IMR-90 (cell line): Measurements from ENCODE around the gene SLC30A2. TPM values are rescaled to one million over a fixed set of nuclear protein-coding genes. Genes with fewer than 3 reads are reported as not detected.

ENCODE experiments used
- ATAC-seq: fragments of 200-7000 bp; cut with Tn5 transposase; 2 replicates; pipeline ENCODE4 v1.9.1; 2020; ENCODE audit warnings: low read depth, mild to moderate bottlenecking, moderate library complexity
- BruUV-seq: library from RNA; stranded (reverse); fragments of 400-500 nt; replicated peaks from 2 replicates; lab custom pipeline; 2021; lab: Mats Ljungman, UMichigan
- CTCF ChIA-PET: fragments of 300-600 bp; formaldehyde crosslinking; extraction: SDS; loops from one replicate; lab custom pipeline; 2021; ENCODE audit warnings: antibody characterized with exemption; lab: Yijun Ruan, JAX
- POLR2A ChIA-PET: fragments of 300-600 bp; sonication (Branson Sonifier 250); formaldehyde crosslinking; loops from one replicate; lab custom pipeline; 2022; ENCODE audit warnings: antibody characterized with exemption; ENCODE audit not compliant: unreplicated experiment; lab: Charles Lee
- DNase-seq: peaks from one replicate; pipeline ENCODE4 v3.0.0; 2013
- H2AFZ ChIP-seq: replicated peaks from 2 replicates; pipeline ENCODE3; 2013; ENCODE audit warnings: low read length, mild to moderate bottlenecking; ENCODE audit not compliant: poor library complexity
- H2AK5ac ChIP-seq: 2 replicates; pipeline ENCODE4 v1.6.1; 2013; ENCODE audit warnings: low read depth, low read length, inconsistent platforms
- H2AK9ac ChIP-seq: replicated peaks from 2 replicates; pipeline ENCODE3; 2013; ENCODE audit warnings: mild to moderate bottlenecking, low read depth, low read length, moderate library complexity; ENCODE audit not compliant: poor library complexity
- H2BK120ac ChIP-seq: 2 replicates; pipeline ENCODE4 v1.6.1; 2013; ENCODE audit warnings: low read depth, low read length, inconsistent platforms
- H2BK15ac ChIP-seq: 3 replicates; pipeline ENCODE4 v1.6.1; 2013; ENCODE audit warnings: low read depth, low read length, inconsistent platforms
- H2BK20ac ChIP-seq: 2 replicates; pipeline ENCODE4 v1.6.1; 2013; ENCODE audit warnings: low read depth, mild to moderate bottlenecking, inconsistent platforms, low read length, moderate library complexity
- H2BK5ac ChIP-seq: 2 replicates; pipeline ENCODE4 v1.6.1; 2013; ENCODE audit warnings: mild to moderate bottlenecking, low read depth, low read length, inconsistent platforms; ENCODE audit not compliant: poor library complexity, severe bottlenecking
- H3K14ac ChIP-seq: replicated peaks from 2 replicates; pipeline ENCODE4 v1.6.1; 2013; ENCODE audit warnings: low read depth, low read length, inconsistent platforms
- H3K18ac ChIP-seq: 2 replicates; pipeline ENCODE4 v1.6.1; 2013; ENCODE audit warnings: low read depth, low read length, control low read depth
- H3K23ac ChIP-seq: 2 replicates; pipeline ENCODE4 v1.6.1; 2013; ENCODE audit warnings: low read depth, low read length, inconsistent platforms
- H3K27ac ChIP-seq: 2 replicates; pipeline ENCODE4 v1.5.1; 2013; ENCODE audit warnings: mild to moderate bottlenecking, control low read depth, low read length; ENCODE audit not compliant: insufficient read depth
- H3K27me3 ChIP-seq: 2 replicates; pipeline ENCODE4 v1.6.1; 2013; ENCODE audit warnings: low read length; ENCODE audit not compliant: control insufficient read depth, insufficient read depth
- H3K36me3 ChIP-seq: 2 replicates; pipeline ENCODE4 v1.6.1; 2013; ENCODE audit warnings: low read length, mixed read lengths; ENCODE audit not compliant: control insufficient read depth, insufficient read depth
- H3K4ac ChIP-seq: 2 replicates; pipeline ENCODE4 v1.6.1; 2013; ENCODE audit warnings: low read depth, low read length, inconsistent platforms
- H3K4me1 ChIP-seq: 2 replicates; pipeline ENCODE4 v1.6.1; 2013; ENCODE audit warnings: low read length, mixed read lengths; ENCODE audit not compliant: control insufficient read depth, insufficient read depth
- H3K4me2 ChIP-seq: 2 replicates; pipeline ENCODE4 v1.6.1; 2013; ENCODE audit warnings: low read depth, mild to moderate bottlenecking, control low read depth, low read length, moderate library complexity
- H3K4me3 ChIP-seq: 2 replicates; pipeline ENCODE4 v1.5.1; 2013; ENCODE audit warnings: low read depth, mild to moderate bottlenecking, control low read depth, low read length, moderate library complexity; ENCODE audit not compliant: insufficient read depth
- H3K56ac ChIP-seq: 2 replicates; pipeline ENCODE4 v1.6.1; 2013; ENCODE audit warnings: low read length, inconsistent platforms; ENCODE audit not compliant: insufficient read depth; ENCODE audit errors: extremely low read depth
- H3K79me1 ChIP-seq, 2 experiments: 2 replicates each; pipeline ENCODE4 v1.6.1; 2013; ENCODE audit warnings: low read length in 2 of 2, inconsistent platforms in 1 of 2, low read depth in 1 of 2
- H3K9ac ChIP-seq: 2 replicates; pipeline ENCODE4 v1.6.1; 2013; ENCODE audit warnings: low read depth, low read length, control low read depth
- H3K9me1 ChIP-seq: 2 replicates; pipeline ENCODE4 v1.6.1; 2013; ENCODE audit warnings: low read length, inconsistent platforms; ENCODE audit not compliant: insufficient read depth
- H3K9me3 ChIP-seq: 2 replicates; pipeline ENCODE4 v1.6.1; 2013; ENCODE audit warnings: low read length; ENCODE audit not compliant: control insufficient read depth, insufficient read depth
- H4K20me1 ChIP-seq: 2 replicates; pipeline ENCODE4 v1.6.1; 2013; ENCODE audit warnings: low read length, inconsistent platforms; ENCODE audit not compliant: insufficient read depth
- H4K5ac ChIP-seq: 2 replicates; pipeline ENCODE4 v1.6.1; 2013; ENCODE audit warnings: mild to moderate bottlenecking, low read depth, low read length, control low read depth
- H4K8ac ChIP-seq, 2 experiments: 2 replicates each; pipeline ENCODE4 v1.6.1; 2013; ENCODE audit warnings: low read depth in 2 of 2, low read length in 2 of 2, control low read depth in 1 of 2, inconsistent platforms in 1 of 2
- H4K91ac ChIP-seq: 2 replicates; pipeline ENCODE4 v1.6.1; 2013; ENCODE audit warnings: low read depth, low read length, inconsistent platforms; ENCODE audit not compliant: insufficient read depth
- BHLHE40 ChIP-seq: fragments of 150-350 bp; IDR thresholded peaks from 2 replicates; pipeline ENCODE4 v1.6.1; 2016; ENCODE audit warnings: mild to moderate bottlenecking, low read depth, low read length
- CEBPB ChIP-seq: IDR thresholded peaks from 2 replicates; pipeline ENCODE4 v1.6.1; 2012; ENCODE audit warnings: low read depth, low read length, improper control_type of control experiment
- CHD1 ChIP-seq: IDR thresholded peaks from 2 replicates; pipeline ENCODE4 v1.6.1; 2012; ENCODE audit warnings: low read depth, low read length, improper control_type of control experiment
- ELK1 ChIP-seq: fragments of 150-350 bp; IDR thresholded peaks from 2 replicates; pipeline ENCODE4 v1.6.1; 2016; ENCODE audit warnings: low read depth, mild to moderate bottlenecking, low read length, moderate library complexity, borderline replicate concordance
- FOS ChIP-seq: fragments of 150-350 bp; IDR thresholded peaks from 2 replicates; pipeline ENCODE4 v1.6.1; 2016; ENCODE audit warnings: low read depth, low read length
- MAFK ChIP-seq: IDR thresholded peaks from 2 replicates; pipeline ENCODE4 v1.6.1; 2012; ENCODE audit warnings: low read depth, low read length, improper control_type of control experiment
- MAZ ChIP-seq: IDR thresholded peaks from 2 replicates; pipeline ENCODE4 v1.6.1; 2012; ENCODE audit warnings: low read depth, mild to moderate bottlenecking, low read length, improper control_type of control experiment, moderate library complexity, borderline replicate concordance
- MXI1 ChIP-seq: IDR thresholded peaks from 2 replicates; pipeline ENCODE4 v1.6.1; 2012; ENCODE audit warnings: low read depth, mild to moderate bottlenecking, low read length, moderate library complexity, borderline replicate concordance
- NFE2L2 ChIP-seq: fragments of 150-350 bp; IDR thresholded peaks from 2 replicates; pipeline ENCODE4 v1.6.1; 2016; ENCODE audit warnings: low read depth, mild to moderate bottlenecking, low read length
- POLR2A ChIP-seq: IDR thresholded peaks from 2 replicates; pipeline ENCODE4 v1.6.1; 2012; ENCODE audit warnings: mild to moderate bottlenecking, low read depth, low read length
- RAD21 ChIP-seq: IDR thresholded peaks from 2 replicates; pipeline ENCODE4 v1.6.1; 2012; ENCODE audit warnings: low read length, improper control_type of control experiment
- RCOR1 ChIP-seq: IDR thresholded peaks from 2 replicates; pipeline ENCODE4 v1.6.1; 2012; ENCODE audit warnings: mild to moderate bottlenecking, low read length, improper control_type of control experiment; ENCODE audit not compliant: insufficient replicate concordance
- RFX5 ChIP-seq: IDR thresholded peaks from 2 replicates; pipeline ENCODE4 v1.8.0; 2012; ENCODE audit warnings: low read depth, mild to moderate bottlenecking, low read length, moderate library complexity
- SMC3 ChIP-seq: fragments of 150-350 bp; IDR thresholded peaks from 2 replicates; pipeline ENCODE4 v1.6.1; 2016; ENCODE audit warnings: low read depth, mild to moderate bottlenecking, antibody characterized with exemption, low read length, moderate library complexity
- USF2 ChIP-seq: fragments of 150-350 bp; IDR thresholded peaks from 2 replicates; pipeline ENCODE4 v1.6.1; 2017; ENCODE audit warnings: mild to moderate bottlenecking, antibody characterized with exemption, low read length, low read depth
- WGBS, 2 experiments: methylation state at CpG; one replicate each; pipeline versions ENCODE4 v1.1.5 to v1.1.7; 2013; ENCODE audit warnings: missing lambda C conversion rate in 2 of 2; ENCODE audit not compliant: insufficient read length in 1 of 2; ENCODE audit errors: extremely low coverage in 2 of 2; 5-methylcytosine and 5-hydroxymethylcytosine counted together
- dilution Hi-C: fragments of 300-500 bp; cut with HindIII; formaldehyde crosslinking; loops from one replicate; pipeline ENCODE4 v1.14.3; 2018; ENCODE audit warnings: low sequenced_read_pairs; ENCODE audit not compliant: unreplicated experiment
- in situ Hi-C: fragments of 300-500 bp; cut with MboI; formaldehyde crosslinking; loops from 3 replicates; pipeline ENCODE4 v1.14.3; 2019; ENCODE audit warnings: low sequenced_read_pairs, inconsistent platforms, mixed read lengths
- intact Hi-C: fragments of 100-400 bp; cut with micrococcal nuclease; formaldehyde crosslinking; loops from 2 replicates; pipeline ENCODE4 v1.10.0; 2022
- polyA plus RNA-seq, 3 experiments: library from polyadenylated mRNA; depleted of rRNA; stranded (reverse); fragments of >200 nt; gene quantifications; 2 replicates each; pipeline ENCODE4 v1.2.3, GENCODE V29; 2012; ENCODE audit warnings: low replicate concordance in 1 of 3
- total RNA-seq: library from RNA; depleted of rRNA; stranded (reverse); fragments of >200 nt; gene quantifications from 2 replicates; pipeline ENCODE4 v1.2.3, GENCODE V29; 2012
- TF ChIP-seq, protein P1 (sequence below): conservative IDR thresholded peaks from 2 replicates; pipeline ENCODE4 v1.5.1; 2012; ENCODE audit warnings: mild to moderate bottlenecking, low read depth, low read length, improper control_type of control experiment

Gene SLC30A2
- total and polyA plus RNA-seq, 2 of the 4 experiments (the other 2 are of a cell fraction), result not detected

GRCh38 chr1:26010825-26011224 is 35.1 kb downstream of the SLC30A2 start:
- POLR2A ChIA-PET, result no interaction called here
- no peak overlapping the region for H2AK9ac ChIP-seq
- no peak overlapping the region for H4K91ac ChIP-seq
- H3K4me1 ChIP-seq, result no peaks in the 10 kb centered on the region
- no peak overlapping the region for H2BK120ac ChIP-seq
- no peak overlapping the region for H3K4ac ChIP-seq
- H3K56ac ChIP-seq, result no peak overlapping the region
- H3K27ac ChIP-seq, result no peak overlapping the region
- no peak overlapping the region for H4K5ac ChIP-seq
- H2AFZ ChIP-seq, result no peak overlapping the region
- intact Hi-C loops, result no loop called here
- TF ChIP-seq SMC3 (no peak), MAZ (no peak), USF2 (no peak), RCOR1 (no peak), MAFK (no peak), ELK1 (no peak), NFE2L2 (no peak), RAD21 (no peak), FOS (no peak), CHD1 (no peak), MXI1 (no peak), RFX5 (no peak), POLR2A (no peak), BHLHE40 (no peak), CEBPB (no peak)
- TF ChIP-seq, protein P1, sequence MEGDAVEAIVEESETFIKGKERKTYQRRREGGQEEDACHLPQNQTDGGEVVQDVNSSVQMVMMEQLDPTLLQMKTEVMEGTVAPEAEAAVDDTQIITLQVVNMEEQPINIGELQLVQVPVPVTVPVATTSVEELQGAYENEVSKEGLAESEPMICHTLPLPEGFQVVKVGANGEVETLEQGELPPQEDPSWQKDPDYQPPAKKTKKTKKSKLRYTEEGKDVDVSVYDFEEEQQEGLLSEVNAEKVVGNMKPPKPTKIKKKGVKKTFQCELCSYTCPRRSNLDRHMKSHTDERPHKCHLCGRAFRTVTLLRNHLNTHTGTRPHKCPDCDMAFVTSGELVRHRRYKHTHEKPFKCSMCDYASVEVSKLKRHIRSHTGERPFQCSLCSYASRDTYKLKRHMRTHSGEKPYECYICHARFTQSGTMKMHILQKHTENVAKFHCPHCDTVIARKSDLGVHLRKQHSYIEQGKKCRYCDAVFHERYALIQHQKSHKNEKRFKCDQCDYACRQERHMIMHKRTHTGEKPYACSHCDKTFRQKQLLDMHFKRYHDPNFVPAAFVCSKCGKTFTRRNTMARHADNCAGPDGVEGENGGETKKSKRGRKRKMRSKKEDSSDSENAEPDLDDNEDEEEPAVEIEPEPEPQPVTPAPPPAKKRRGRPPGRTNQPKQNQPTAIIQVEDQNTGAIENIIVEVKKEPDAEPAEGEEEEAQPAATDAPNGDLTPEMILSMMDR, result no peak
- no peak overlapping the region for H3K4me2 ChIP-seq
- H4K8ac ChIP-seq, result no peak overlapping the region
- CTCF ChIA-PET, result no interaction called here
- WGBS, 2 experiments, result 80% methylated on average over 1 of the region's 3 CpGs; no CpG with 5 or more reads in 1 of the 2 experiments
- DNase-seq (no peak), ATAC-seq (no peak)
- H3K79me1 ChIP-seq, result no peaks in the 10 kb centered on the region
- no peak overlapping the region for H3K18ac ChIP-seq
- H3K23ac ChIP-seq, result no peak overlapping the region
- dilution Hi-C loops, result no loop called here
- no peak overlapping the region for H2BK20ac ChIP-seq
- no peak overlapping the region for H3K14ac ChIP-seq
- no TSS peak for BruUV-seq
- no peaks in the 10 kb centered on the region for H3K9me3 ChIP-seq
- no peaks in the 10 kb centered on the region for H4K20me1 ChIP-seq
- H3K4me3 ChIP-seq, result no peak overlapping the region
- no peak overlapping the region for H2BK15ac ChIP-seq
- H2AK5ac ChIP-seq, result no peak overlapping the region
- no peak overlapping the region for H2BK5ac ChIP-seq
- 0 out of 2 replicates have a peak, but pooled peaks cover 5% of the 10 kb centered on the region for H3K9me1 ChIP-seq
- no peaks in the 10 kb centered on the region for H3K36me3 ChIP-seq
- in situ Hi-C loops, result no loop called here
- no peaks in the 10 kb centered on the region; the same call in 1 of the 2 replicates for H3K27me3 ChIP-seq
- no peak overlapping the region for H3K9ac ChIP-seq
